Left ventricle myocardium inferior (tissue), 1 donor: ENCODE measurements around the gene BEND3. TPM values are rescaled to one million over a fixed set of nuclear protein-coding genes. Genes with fewer than 3 reads are reported as not detected.

Experiments
- DNase-seq: peaks from one replicate; pipeline ENCODE4 v3.0.0-alpha.2; 2020
- H3K27ac ChIP-seq: fragments of 200-600 bp; replicated peaks from 2 replicates; pipeline ENCODE4 v1.8.0; 2021
- H3K27me3 ChIP-seq: fragments of 200-600 bp; 2 replicates; pipeline ENCODE4 v1.8.0; 2021; ENCODE audit warnings: low read depth
- H3K36me3 ChIP-seq: fragments of 200-600 bp; 2 replicates; pipeline ENCODE4 v1.8.0; 2021
- H3K4me1 ChIP-seq: fragments of 200-600 bp; 2 replicates; pipeline ENCODE4 v1.8.0; 2021
- H3K4me3 ChIP-seq: fragments of 200-600 bp; 2 replicates; pipeline ENCODE4 v1.8.0; 2021; ENCODE audit warnings: mild to moderate bottlenecking, moderate library complexity
- H3K9me3 ChIP-seq: fragments of 200-600 bp; replicated peaks from 2 replicates; pipeline ENCODE4 v1.8.0; 2021
- CTCF ChIP-seq: fragments of 200-600 bp; IDR thresholded peaks from 2 replicates; pipeline ENCODE4 v1.8.0; 2021; ENCODE audit warnings: antibody characterized with exemption, mild to moderate bottlenecking, borderline replicate concordance
- intact Hi-C: fragments of 100-400 bp; cut with micrococcal nuclease; formaldehyde crosslinking; loops from one replicate; pipeline ENCODE4 v1.11.0; 2022
- total RNA-seq: library from RNA; stranded (reverse); fragmentation: NEBNext Ultra II Directional; extraction: Animal tissue kit (Norgen Biotek cat#: 25700); gene quantifications from one replicate; pipeline ENCODE4 v1.2.1, GENCODE V29; 2021
- donor health status: DM: no; HTN: yes; CAD: no; lungs with severe emphysema.

Gene BEND3
- total RNA-seq, 1 donor from 2014 or later: 1.5 TPM

DNA sequence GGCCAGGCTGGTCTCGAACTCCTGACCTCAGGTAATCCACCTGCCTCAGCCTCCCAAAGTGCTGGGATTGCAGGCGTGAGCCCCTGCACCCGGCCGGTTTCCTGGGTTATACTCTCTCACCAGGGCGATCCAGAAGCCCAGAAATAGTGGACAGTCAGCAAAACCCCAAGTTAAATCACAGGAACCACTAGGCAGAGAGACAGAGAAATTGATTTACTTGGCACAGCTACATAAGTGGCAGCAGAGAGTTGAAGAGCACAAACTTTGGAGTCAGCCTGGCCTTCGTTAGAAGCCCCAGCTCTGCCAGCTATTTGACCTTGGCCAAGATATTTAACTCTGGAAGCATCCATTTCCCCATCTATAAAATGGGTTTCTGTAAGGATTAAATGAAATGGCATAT, 54.6 kb downstream of the BEND3 start:
- no peak for TF ChIP-seq CTCF
- no peaks in the 10 kb centered on the region for H3K36me3 ChIP-seq
- H3K9me3 ChIP-seq: no peaks in the 10 kb centered on the region
- H3K4me3 ChIP-seq: no peak overlapping the region
- peaks cover 6% of the 10 kb centered on the region for H3K4me1 ChIP-seq
- no peak overlapping the region for H3K27ac ChIP-seq
- H3K27me3 ChIP-seq: no peaks in the 10 kb centered on the region
- intact Hi-C loops: no loop called here
- DNase-seq: no peak

DNA sequence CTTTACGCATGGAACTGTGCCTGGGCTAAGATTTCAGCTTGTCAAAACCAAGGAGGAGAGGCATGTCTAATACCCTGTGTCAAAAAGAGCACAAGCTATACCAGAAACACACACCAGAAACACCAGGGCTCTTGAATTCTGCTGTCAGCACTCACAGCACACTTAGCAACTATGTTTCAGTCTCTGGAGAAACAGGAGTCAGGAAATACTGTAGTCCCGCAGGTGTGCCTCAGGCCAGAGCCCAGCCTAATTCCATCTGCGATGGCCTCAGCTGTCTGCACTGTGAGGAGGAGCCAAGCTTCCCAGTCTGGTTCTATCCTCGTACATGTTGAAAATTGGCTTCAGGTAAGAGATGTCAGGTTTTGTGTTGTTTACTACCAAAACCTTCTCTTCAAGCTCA, 55.7 kb downstream of the BEND3 start:
- H3K4me1 ChIP-seq: peaks cover 3% of the 10 kb centered on the region
- no peak overlapping the region for H3K27ac ChIP-seq
- no peak overlapping the region for H3K4me3 ChIP-seq
- intact Hi-C loops: no loop called here
- no peak for DNase-seq
- no peak for TF ChIP-seq CTCF
- no peaks in the 10 kb centered on the region for H3K27me3 ChIP-seq
- H3K9me3 ChIP-seq: no peaks in the 10 kb centered on the region
- no peaks in the 10 kb centered on the region for H3K36me3 ChIP-seq

- intact Hi-C loops: no loop called here
- H3K9me3 ChIP-seq: no peaks in the 10 kb centered on the region
- H3K4me1 ChIP-seq: no peaks in the 10 kb centered on the region
- TF ChIP-seq CTCF: no peak
- DNase-seq: no peak
- no peaks in the 10 kb centered on the region for H3K27me3 ChIP-seq
- H3K27ac ChIP-seq: no peak overlapping the region
- H3K36me3 ChIP-seq: no peaks in the 10 kb centered on the region
- H3K4me3 ChIP-seq: no peak overlapping the region
Measured at GRCh38 chr6:107057679-107058078, 57.6 kb downstream of the BEND3 start.

- intact Hi-C loops: no loop called here
Measured at GRCh38 chr6:107056796-107057195, 58.5 kb downstream of the BEND3 start.

DNA sequence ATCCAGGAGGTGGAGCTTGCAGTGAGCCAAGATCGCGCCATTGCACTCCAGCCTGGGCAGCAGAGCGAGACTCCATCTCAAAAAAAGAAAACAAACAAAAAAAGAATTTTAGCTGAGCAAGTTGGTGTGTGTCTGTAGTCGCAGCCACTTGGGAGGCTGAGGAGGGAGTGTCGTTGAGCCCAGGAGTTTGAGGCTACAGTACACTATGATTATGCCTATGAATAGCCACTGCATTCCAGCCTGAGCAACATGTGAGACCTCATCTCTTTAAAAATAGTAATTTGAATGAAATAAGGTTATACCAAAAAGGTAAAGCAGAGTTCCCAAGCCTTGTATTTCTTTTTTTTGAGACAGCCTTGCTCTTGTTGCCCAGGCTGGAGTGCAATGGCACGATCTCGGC, 67.5 kb downstream of the BEND3 start:
- Histone ChIP-seq H3K4me1 (peaks cover 18% of the 10 kb centered on the region), H3K27ac (no peak overlapping the region), H3K4me3 (no peak overlapping the region), H3K9me3 (no peaks in the 10 kb centered on the region), H3K36me3 (peaks cover 32% of the 10 kb centered on the region), H3K27me3 (no peaks in the 10 kb centered on the region)
- intact Hi-C loops: no loop called here
- DNase-seq: no peak
- no peak for TF ChIP-seq CTCF

More at GRCh38 chr6:107056796-107057195, 58.5 kb downstream of the BEND3 start:
- no peaks in the 10 kb centered on the region for H3K9me3 ChIP-seq
- peaks cover 2% of the 10 kb centered on the region for H3K36me3 ChIP-seq
- H3K27me3 ChIP-seq: no peaks in the 10 kb centered on the region
- H3K4me3 ChIP-seq: no peak overlapping the region
- no peak for DNase-seq
- no peaks in the 10 kb centered on the region for H3K4me1 ChIP-seq
- no peak overlapping the region for H3K27ac ChIP-seq
- TF ChIP-seq CTCF: no peak
